NCI-H2029 treated with DMSO at 0.1 percent for 48 hours (cell line): Measurements from ENCODE around the gene PPFIA1.

Source experiments
- DNase-seq: peaks from one replicate; lab custom pipeline; 2025; lab: John Stamatoyannopoulos, UW

PPFIA1 gene

GRCh38 chr11:70270104-70270876 lies at the start of gene PPFIA1:
TSS of gene PPFIA1 (plus strand) at chr11:70270690. CDS start at chr11:70272173, 1,483 bp downstream.
- DNase-seq = peak; percentile 69

GRCh38 chr11:70220920-70221319 lies 49.6 kb upstream of the PPFIA1 start:
- no peak for DNase-seq

GRCh38 chr11:70225681-70226177 lies 44.8 kb upstream of the PPFIA1 start:
- DNase-seq = no peak

GRCh38 chr11:70226183-70226582 lies 44.3 kb upstream of the PPFIA1 start:
- no peak for DNase-seq

GRCh38 chr11:70226967-70227366 lies 43.5 kb upstream of the PPFIA1 start:
- DNase-seq = no peak

- DNase-seq = no peak
Observed at GRCh38 chr11:70229737-70230136, 40.8 kb upstream of the PPFIA1 start.

GRCh38 chr11:70230151-70230839 lies 40.2 kb upstream of the PPFIA1 start:
- DNase-seq = no peak

GRCh38 chr11:70230840-70231710 lies 39.4 kb upstream of the PPFIA1 start:
- no peak for DNase-seq

- DNase-seq = no peak
Observed at GRCh38 chr11:70233034-70233433, 37.5 kb upstream of the PPFIA1 start.

GRCh38 chr11:70233511-70233934 lies 37.0 kb upstream of the PPFIA1 start:
- DNase-seq = no peak

GRCh38 chr11:70233962-70234361 lies 36.5 kb upstream of the PPFIA1 start:
- no peak for DNase-seq

- DNase-seq = no peak
Observed at GRCh38 chr11:70240337-70240736, 30.2 kb upstream of the PPFIA1 start.

GRCh38 chr11:70241709-70242108 lies 28.8 kb upstream of the PPFIA1 start:
- no peak for DNase-seq

GRCh38 chr11:70242885-70243284 lies 27.6 kb upstream of the PPFIA1 start:
- no peak for DNase-seq

GRCh38 chr11:70243912-70244652 lies 26.4 kb upstream of the PPFIA1 start:
- DNase-seq = no peak

- DNase-seq = no peak
Observed at GRCh38 chr11:70244698-70245097, 25.8 kb upstream of the PPFIA1 start.

- DNase-seq = no peak
Observed at GRCh38 chr11:70246196-70246595, 24.3 kb upstream of the PPFIA1 start.

GRCh38 chr11:70247042-70247709 lies 23.3 kb upstream of the PPFIA1 start:
- DNase-seq = no peak

- DNase-seq = no peak
Observed at GRCh38 chr11:70247710-70248072, 22.8 kb upstream of the PPFIA1 start.

- no peak for DNase-seq
Observed at GRCh38 chr11:70250876-70251658, 19.4 kb upstream of the PPFIA1 start.
